Left renal cortex interstitium (tissue), 4 donors: ENCODE data around the gene RRAS. TPM values are rescaled to one million over a fixed set of nuclear protein-coding genes. Genes with fewer than 3 reads are reported as not detected.

Experiments used
- DNase-seq, 4 donors: peaks; one replicate each; pipeline ENCODE4 v3.0.0-alpha.2; 2013; ENCODE audit warnings: low read depth in 4 of 4, low spot score in 2 of 4, missing footprints in 1 of 4
- polyA plus RNA-seq, 4 donors: library from polyadenylated mRNA; unstranded; fragments of 120-200 nt; gene quantifications; one replicate each; pipeline ENCODE4 v1.2.1, GENCODE V29; 2013; ENCODE audit not compliant: insufficient read length in 4 of 4

Gene RRAS
- polyA plus RNA-seq, 4 donors, result 21.5 to 40.8 (median 26.9) TPM

DNA sequence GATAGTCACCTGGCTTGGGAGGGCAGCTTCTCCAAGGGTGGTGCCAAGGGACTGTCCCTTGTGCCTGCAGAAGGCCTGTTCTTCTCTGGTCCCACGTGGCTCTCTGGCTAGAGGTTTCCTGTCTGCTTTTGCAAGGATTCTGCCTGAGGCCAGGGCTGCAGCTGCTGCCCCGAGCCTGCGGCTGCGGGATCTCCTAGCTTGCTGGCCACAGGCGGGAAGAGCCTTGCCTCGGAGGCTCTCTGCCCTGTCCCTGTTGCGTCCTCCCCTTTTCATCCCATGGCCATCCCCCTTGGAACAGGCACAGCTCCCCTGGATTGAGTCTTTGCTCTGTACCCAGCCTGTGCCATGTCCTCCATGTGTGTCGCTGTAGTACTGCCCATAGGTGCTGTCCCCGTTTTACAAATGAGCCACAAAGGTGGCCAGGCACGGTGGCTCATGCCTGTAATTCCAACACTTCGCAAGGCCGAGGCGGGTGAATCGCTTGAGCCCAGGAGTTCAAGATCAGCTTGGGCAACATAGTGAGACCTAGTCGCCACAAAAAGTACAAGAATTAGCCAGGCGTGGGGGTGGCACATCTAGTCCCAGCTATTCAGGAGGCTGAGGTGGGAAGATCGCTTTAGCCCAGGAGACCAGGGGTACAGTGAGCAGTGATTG lies 16.6 kb upstream of the RRAS start:
- DNase-seq, result no peak

DNA sequence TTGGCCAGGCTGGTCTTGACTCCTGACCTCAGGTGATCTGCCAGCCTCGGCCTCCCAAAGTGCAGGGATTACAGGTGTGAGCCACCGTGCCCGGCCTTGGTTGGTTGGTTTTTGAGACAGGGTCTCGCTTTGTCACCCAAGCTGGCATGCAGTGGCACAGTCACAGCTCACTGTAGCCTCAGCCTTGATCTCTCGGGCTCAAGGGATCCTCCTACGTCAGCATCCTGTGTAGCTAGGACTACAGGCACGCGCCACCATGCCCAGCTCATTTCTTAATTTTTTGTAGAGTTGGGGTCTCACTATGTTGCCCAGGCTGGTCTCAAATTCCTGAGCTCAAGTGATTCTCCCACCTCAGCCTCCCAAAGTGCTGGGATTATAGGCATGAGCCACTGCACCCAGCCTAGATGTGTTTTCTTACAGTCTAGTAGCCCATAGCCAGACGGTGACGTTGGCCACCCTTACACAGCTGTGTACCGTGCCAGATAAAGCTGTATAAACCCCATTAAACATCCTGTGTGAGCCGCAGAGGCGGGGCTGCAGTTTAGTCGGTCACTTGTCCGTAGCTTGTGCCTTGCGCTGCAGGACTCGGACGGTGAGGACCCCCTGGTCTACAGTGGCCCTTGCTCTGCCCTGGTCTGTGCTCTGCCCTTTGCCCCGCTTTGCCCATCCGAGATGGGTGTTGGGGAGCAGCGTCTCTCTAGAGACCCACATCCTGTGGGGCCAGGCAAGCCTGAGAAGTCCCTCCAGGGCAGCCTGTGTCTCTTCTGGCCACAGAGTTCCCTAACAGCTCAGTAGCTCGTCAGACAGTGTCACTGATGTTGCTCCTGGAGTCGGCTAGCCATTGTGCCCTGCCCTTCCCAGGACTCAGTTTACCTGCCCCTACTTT lies 15.9 kb upstream of the RRAS start:
- DNase-seq, result no peak

DNA sequence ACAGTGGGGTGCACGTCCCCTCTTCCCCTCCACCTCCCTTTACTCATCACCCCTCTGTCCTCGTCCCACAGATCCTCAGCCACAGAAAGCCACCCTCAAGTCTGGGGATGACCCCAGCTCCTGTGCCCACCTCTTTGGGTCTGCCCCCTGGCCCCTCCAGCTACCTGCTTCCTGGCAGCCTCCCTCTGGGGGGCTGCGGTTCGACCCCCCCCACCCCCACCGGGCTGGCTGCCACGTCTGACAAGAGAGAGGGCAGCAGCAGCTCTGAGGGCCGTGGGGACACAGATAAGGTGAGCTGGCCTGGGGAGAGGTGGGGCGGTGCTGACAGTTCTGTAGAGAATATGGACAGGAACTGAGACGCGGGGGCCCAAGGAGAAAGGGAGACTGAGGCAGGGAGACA lies 14.6 kb upstream of the RRAS start:
- DNase-seq, result no peak

DNA sequence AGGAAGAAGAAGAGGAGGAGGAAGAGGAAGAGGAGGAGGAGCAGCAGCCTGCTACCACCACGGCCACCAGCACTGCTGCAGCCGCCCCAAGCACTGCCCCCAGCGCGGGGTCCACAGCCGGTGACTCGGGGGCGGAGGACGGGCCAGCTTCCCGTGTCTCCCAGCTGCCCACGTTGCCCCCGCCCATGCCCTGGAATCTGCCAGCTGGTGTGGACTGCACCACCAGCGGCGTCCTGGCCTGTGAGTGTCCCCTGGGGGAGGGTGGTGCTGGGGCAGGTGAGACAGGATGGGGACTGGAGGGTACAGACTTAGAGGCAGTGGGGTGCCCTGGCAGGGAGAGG lies 13.5 kb upstream of the RRAS start:
- no peak for DNase-seq

DNA sequence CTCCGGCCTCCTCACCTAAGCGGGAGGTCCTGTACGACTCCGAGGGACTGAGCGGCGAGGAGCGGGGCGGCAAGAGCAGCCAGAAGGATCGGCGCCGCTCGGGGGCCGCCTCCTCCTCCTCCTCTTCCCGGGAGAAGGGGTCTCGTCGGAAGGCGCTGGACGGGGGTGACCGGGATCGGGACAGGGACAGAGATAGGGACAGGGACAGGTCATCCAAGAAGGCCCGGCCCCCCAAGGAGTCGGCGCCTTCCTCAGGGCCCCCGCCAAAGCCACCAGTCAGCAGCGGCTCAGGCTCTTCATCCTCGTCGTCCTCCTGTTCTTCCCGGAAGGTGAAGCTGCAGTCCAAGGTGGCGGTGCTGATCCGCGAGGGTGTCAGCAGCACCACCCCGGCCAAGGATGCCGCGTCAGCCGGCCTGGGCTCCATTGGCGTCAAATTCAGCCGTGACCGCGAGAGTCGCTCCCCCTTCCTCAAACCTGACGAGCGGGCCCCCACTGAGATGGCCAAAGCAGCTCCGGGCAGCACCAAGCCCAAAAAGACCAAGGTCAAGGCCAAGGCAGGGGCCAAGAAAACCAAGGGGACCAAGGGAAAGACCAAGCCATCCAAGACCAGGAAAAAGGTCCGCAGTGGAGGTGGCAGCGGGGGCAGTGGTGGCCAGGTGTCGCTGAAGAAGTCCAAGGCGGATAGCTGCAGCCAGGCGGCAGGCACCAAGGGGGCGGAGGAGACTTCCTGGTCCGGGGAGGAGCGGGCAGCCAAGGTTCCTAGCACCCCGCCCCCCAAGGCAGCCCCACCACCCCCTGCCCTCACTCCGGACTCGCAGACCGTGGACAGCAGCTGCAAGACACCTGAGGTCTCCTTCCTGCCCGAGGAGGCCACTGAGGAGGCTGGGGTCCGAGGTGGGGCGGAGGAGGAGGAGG lies 12.9 kb upstream of the RRAS start:
- DNase-seq, result no peak

DNA sequence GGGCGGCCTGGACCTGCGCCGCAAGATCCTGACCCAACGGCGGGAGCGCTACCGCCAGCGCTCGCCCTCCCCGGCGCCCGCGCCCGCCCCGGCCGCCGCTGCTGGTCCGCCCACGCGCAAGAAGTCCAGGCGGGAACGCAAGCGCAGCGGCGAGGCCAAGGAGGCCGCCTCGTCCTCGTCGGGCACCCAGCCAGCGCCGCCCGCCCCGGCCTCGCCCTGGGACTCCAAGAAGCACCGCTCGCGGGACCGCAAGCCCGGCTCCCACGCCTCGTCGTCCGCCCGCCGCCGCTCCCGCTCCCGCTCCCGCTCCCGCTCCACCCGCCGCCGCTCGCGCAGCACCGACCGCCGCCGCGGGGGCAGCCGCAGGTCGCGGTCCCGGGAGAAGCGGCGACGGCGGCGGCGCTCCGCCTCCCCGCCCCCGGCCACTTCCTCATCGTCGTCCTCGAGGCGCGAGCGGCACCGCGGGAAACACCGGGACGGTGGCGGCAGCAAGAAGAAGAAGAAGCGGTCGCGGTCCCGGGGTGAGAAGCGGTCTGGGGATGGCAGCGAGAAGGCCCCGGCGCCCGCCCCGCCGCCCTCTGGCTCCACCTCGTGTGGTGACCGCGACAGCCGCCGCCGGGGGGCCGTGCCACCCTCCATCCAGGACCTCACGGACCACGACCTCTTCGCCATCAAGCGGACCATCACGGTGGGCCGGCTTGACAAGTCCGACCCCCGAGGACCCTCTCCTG lies 12.0 kb upstream of the RRAS start:
- DNase-seq, result no peak

DNA sequence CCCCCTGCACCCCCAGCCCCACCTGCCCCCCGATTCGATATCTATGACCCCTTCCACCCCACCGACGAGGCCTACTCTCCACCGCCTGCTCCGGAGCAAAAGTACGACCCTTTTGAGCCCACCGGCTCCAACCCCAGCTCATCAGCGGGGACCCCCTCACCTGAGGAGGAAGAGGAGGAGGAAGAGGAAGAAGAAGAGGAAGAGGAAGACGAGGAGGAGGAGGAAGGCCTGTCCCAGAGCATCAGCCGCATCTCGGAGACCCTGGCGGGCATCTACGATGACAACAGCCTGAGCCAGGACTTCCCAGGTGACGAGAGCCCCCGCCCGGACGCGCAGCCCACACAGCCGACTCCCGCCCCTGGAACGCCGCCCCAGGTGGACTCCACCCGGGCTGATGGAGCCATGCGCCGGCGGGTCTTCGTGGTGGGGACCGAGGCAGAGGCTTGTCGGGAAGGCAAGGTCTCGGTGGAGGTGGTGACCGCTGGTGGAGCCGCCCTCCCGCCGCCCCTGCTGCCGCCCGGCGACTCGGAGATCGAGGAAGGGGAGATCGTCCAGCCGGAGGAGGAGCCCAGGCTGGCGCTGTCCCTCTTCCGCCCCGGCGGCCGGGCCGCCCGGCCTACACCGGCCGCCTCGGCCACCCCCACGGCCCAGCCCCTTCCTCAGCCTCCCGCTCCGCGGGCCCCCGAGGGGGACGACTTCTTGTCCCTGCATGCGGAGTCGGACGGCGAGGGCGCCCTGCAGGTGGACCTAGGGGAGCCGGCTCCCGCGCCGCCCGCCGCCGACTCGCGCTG lies 11.3 kb upstream of the RRAS start:
- no peak for DNase-seq

DNA sequence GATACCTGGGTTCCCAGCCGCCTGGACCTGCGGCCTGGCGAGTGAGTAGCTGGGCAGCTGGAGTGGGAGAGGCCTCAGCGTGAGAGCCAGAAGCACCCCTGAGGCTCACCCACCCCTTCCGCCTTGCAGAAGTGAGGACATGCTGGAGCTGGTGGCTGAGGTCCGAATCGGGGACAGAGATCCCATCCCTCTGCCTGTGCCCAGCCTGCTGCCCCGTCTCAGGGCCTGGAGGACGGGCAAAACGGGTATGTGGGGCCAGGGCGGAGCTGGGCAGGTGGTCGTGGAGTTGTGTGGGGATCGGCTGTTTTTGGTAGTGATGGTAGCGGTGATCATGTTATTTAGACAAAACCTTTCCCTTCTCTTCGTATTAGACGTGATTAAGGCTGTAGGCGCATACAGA lies 6.6 kb upstream of the RRAS start:
- no peak for DNase-seq

DNA sequence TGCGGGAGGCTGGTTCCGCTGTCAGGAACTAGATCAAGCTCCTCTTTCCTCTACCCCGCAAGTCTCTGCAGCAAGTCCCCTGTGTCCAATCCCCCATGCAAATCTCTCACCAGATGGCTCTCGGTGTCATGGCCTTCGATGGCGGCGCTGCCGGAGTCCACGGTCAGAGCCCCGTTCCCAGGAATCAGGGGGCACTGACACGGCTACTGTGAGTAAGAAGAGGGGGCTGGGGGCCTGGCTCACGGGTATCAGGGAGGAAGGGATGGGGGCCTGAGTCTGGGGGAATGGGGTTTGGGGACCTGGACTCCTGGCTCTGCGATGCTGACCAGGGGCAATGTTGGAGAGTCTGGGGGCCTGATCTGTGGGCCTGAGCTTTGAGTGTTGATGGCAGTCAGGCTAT lies 6.1 kb upstream of the RRAS start:
- DNase-seq, result no peak

DNA sequence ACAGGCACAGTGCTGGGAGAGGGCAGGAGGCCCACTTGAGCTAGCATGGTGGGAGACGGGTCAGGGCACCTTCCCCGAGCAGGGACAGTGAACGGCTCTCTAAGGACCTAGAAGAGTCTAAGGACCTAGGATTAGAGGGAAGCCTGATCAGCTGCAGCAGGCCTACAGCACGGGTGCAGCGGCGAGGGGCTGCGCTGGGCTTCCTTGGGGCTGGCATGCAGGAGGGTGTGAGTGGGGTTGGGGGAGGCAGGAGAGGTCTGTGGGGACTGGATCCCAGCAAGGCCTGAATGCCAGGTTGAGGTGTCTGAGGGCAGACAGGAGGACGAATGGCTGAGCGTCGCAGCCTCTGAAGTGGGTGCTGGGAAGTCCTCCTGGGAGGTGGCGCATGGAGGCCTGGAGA lies 5.6 kb upstream of the RRAS start:
- DNase-seq, result no peak

DNA sequence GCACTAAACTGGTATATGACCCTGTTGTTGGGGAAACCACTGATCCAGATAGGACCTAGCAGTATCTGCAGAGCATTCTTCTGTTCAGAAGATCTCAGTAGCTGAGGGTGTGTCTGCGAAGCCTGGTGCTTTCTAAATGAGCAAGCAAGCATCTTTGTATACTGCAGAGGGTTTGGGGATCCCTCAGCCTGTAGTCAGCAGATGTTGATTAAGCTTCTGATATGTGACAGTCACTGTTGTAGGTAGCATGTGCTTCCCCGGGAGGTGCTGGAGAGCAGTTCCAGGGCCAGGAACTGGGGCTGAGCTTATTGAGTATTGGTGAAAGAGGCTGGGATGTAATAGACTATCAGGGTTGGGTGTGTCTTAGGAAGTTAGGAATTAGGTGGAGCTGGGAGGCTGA lies 3.5 kb upstream of the RRAS start:
- no peak for DNase-seq

DNA sequence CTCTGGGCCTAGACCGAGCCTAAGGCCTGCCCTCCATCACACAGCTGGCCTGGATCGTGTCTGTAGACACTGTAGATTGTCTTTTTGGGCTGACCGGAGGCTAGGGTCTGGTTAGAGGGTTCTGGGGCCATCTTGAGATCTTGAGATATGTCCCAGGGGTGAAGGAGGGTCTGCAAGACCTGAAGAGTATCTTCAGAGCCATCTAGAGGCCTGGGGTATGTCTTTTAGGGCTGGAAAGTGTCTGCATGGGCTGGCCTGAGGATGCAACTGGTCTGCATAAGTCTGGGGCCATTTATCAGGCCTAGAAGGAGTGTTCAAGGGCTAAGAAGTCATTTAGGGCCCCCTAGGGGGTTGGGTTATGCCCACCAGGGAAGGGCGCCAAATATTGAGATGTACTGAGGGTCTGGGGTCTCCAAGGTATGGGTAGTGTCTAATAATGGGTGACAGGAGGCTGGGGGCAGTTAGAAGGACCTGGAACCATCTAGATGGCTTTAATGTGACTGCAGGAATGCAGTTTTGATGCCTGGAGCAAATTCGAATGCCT lies 2.6 kb upstream of the RRAS start:
- DNase-seq, result no peak

DNA sequence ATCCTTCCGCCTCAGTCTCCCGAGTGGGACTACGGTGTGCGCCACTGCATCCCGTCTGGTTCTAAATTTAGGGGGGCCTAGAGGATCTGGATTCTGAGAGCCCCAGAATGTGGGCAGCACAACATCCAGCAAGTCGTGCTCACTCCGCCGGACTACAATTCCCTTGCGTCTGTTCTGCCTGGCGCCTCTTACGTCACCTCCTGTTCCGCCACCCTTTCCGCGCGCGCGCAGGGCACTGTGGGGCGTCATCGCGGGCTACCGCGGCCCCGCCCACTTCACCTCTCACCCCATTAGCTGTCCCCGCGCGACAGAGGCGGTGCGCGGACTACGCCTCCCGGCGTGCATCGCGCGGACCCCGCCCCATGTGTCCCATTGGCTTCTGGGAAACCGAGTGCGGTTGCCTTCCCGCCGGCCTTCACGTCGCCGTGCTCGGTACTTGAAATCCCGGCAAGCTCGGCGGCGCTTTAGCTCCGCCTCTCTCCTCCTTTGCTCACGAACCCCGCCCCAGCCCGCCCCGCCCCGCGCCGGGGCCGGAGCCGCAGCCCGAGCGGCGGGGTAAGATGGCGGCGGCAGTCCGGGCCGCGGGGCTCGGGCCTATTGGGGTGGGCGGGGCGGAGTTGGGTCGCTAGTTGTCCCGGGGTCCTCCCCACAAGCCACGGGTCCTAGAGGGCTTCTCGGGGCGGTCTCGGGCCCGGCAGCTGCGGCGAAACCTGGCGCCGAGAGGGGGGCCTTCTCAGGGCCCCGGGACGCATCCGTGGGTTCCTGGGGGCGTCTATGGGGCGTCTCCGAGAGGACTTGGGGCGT lies 1.9 kb upstream of the RRAS start, which contains the start of gene SCAF1:
SCAF1 (plus strand) TSS at position 522 of the 804 bp plus-strand sequence. CDS start 2,818 bp downstream, outside the sequence.
- DNase-seq, result peak; percentile 92 to 99 (median 96)

DNA sequence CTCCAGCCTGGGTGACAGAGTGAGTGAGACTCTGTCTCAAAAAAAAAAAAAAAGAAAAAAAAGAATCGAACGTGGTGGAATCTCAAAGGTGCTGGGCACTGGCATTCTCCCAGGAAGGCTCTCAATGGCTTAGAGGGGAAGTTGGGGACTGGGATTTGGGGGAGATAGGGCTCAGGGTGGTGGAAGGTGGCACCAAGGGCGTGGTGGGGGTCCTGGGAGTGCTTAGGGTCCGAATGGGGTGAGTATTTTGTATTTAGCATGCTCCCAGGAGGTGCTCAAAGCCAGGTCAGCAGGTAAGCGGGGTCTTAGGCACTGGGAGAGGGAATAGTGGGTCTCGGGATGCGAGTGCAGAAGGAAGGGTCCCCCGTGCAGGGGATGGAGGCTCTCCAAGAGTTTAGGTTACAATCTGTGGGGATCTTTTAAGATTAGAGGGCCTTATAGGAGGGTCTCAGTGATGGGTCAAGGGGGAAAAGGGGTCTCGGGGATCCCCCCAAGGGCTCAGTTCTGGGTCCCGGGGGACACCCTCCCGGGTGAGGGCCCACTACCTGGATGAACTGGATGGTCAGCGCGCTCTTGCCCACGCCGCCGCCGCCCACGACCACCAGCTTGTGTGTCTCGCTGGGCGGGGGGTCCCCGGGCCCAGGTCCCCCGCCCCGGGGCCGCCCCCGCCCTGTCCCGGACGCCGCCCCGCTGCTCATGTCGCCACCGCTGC lies 386 bp downstream of the RRAS start:
- DNase-seq, result no peak

DNA sequence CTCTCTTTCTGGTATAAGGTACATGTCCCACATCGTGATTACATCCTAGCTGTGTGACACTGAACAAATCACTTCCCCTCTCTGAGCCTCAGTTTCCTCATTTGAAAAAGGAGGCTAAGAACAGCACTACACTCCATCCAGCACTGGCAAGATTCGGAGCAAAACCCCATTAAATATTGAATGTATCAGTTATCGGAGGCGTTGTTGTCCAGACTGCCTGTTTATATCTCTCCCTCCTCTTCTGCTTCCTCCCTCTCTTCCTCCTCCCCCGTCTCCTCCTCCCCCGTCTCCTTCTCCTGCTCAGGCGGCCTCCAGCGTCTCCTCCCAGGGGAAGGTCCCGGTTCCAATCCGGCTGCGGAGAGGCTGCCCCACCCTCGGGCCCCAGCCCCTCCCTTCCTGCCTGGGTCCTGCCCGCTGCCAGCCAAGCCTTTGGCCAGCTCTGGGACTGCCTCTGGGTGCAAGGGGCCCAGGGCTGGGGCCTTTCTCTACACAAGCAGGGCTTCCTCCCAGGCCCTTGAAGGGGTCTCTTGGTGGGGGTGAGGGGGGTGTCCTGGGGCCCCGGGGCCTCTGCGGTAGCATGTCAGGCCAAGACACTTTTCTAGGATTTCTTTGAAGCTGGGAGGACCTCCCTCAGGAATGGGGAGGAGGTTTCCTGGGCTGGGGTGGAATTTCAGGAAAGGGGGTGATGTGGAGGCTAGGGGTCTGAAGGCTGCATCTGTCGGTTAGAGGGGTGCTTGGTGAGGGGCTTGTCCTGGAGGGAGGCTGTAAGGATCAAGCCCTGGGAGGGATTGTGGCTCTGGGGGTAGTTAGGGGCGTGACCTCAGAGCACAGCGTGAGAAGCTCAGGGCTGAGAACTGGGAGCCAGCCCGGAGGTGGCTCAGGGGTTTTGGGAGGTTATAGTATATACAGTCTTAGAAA lies 1.9 kb downstream of the RRAS start:
- DNase-seq, result no peak

DNA sequence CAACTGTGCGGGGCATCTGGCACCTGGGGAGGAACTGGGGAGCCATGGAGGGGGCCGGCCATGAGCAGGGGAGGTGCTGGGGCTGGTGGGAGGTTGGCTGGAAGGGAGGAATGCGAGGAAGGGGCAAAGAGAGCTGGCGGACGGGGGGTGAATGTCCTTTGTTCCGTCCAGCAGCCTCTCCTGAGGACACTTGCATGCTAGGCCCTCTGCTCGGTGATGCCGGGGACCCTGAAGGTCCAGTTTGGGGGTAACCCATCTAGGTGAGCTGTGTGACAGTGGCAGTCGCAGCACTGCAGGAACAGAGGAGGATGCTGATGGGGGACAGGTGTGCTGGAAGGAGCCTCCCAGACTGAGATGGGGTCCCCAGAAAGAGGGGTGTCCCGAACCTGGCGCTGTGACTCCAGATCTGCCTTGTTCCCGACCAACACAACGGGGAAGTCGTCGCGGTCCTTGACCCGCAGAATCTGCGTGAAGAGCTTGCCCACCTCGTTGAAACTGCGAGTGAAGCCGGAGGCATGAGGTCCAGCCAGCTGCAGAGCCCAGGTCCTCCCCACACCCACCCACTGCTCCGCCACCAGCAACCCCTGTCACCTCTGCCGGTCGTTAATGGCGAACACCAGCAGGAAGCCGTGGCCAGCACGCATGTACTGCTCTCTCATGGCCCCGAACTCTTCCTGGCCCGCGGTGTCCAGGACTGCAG lies 3.6 kb downstream of the RRAS start:
- no peak for DNase-seq
